Astrocyte (in vitro differentiated cells and primary cell): ENCODE results near the gene BICRAL.

Experiments
- CTCF ChIP-seq: IDR thresholded peaks from 2 replicates; pipeline ENCODE4 v1.5.1; 2011; ENCODE audit warnings: low read depth, mild to moderate bottlenecking, inconsistent platforms, low read length, moderate library complexity; ENCODE audit not compliant: insufficient read depth
- EZH2 ChIP-seq: IDR thresholded peaks from 2 replicates; pipeline ENCODE4 v1.6.1; 2012; ENCODE audit warnings: mild to moderate bottlenecking, low read length, inconsistent platforms; ENCODE audit not compliant: insufficient read depth

DNA sequence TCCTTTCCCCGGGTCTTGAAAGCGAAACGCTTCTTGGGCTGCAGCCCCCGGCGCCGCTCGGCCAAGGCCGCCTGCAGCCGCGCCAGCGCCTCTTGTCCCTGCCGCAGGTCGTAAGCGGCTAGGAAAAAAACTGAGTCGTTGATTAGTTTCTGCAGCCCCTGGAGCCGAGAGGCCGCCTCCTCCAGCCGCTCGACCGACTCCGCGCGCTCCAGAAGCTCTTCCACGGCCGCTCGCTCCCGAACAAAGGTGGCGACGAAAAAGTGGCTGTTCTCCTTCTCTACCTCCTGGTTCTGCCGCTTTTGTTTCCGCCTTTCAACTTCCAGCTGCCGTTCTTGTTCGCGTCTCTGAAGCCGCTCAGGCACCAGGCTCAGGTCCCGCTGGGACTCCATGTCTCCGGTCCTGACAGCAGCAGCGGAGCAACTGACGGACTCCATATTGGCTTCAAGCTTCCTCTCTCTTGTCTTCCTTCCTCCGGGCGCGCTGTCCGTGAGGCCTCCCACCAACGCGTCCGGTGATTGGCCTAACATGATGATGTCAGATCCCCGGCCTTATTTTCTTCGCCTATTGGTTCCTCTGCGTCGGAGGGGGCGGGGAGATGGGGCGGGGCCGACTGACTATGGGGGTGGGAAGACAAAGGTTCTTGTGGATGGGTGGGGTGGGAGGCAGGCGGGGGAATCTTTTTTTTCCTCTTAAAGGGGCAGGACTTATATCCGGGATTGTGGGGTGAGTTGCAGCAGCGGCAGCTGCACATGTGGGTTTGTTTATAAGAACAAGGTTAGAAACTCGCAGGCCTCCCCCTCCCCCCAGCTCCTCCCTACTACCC, 36.0 kb upstream of the BICRAL start, which contains the start of gene TBCC:
- TF ChIP-seq CTCF (no peak), EZH2 (no peak)
